ENCODE measurements around the gene PKN1. TPM values are rescaled to one million over a fixed set of nuclear protein-coding genes. Genes with fewer than 3 reads are reported as not detected.

PKN1 gene
- total RNA-seq, 3 donors from 2014 or later: 171 to 213 (median 197) TPM

DNA sequence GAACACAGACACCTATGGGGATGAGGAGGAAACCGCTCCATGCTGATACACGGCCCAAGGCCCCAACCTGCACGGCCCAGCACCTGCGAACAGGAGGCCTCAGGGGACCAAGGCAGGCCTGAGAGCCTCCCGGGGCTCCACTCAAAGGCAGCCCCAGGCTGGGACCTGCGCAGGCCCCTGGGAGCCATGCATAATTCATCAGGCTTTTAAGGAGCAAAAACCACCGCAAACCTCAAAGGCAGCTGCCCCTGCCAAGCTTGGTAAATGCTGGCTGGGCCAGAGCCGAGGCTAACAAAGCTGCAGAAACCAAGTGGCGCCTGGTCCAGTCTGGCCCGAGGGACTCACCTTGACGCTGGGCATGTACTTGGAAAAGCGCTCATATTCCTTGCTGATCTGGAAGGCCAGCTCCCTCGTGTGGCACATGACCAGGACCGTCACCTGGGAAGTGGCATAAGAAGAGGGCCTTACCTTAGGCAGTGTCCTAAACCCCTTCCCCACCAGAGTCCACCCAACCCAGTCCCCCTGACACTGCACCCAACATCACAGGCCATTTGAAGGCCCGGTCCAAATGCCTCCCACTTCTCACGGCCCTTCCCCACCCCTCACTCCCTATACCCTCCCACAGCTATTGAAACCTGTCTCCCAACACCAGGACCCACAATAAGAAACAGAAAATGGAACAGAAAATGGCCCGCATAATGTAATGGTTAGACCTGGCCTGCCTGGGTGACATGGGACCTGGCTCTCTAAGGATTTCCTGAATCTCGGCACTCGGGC, 21.8 kb upstream of the PKN1 start:
- Mint-ChIP-seq H3K27me3 (ENCODE audit: low read depth) (no peaks in the 10 kb centered on the region), H3K4me1 (ENCODE audit: low read depth) (peaks cover 64% of the 10 kb centered on the region), H3K9me3 (no peaks in the 10 kb centered on the region), H3K4me3 (no peak overlapping the region), H3K36me3 (ENCODE audit: insufficient read depth) (peaks cover 52% of the 10 kb centered on the region)
- ATAC-seq (no peak), DNase-seq (no peak)

DNA sequence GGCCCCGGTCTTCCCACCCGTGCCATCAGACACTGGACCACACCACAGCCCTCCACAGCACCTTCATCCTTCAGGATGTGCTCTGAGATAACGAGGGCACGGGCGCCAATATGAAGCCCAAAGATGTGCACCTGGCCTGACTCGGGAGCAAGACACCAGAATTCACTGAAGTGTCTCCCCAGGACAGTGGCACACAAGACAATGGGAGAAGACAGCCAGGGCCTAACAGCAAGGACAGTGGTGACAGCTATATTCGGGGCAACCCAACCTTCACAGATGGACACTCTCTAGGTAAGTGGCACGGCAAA, 21.2 kb upstream of the PKN1 start:
- Mint-ChIP-seq H3K9me3 (no peaks in the 10 kb centered on the region), H3K27me3 (ENCODE audit: low read depth) (no peaks in the 10 kb centered on the region), H3K36me3 (ENCODE audit: insufficient read depth) (peaks cover 55% of the 10 kb centered on the region), H3K4me3 (no peak overlapping the region), H3K4me1 (ENCODE audit: low read depth) (peaks cover 67% of the 10 kb centered on the region)
- DNase-seq (no peak), ATAC-seq (no peak)

- Mint-ChIP-seq H3K9me3 (no peaks in the 10 kb centered on the region), H3K4me3 (no peak overlapping the region), H3K27me3 (ENCODE audit: low read depth) (no peaks in the 10 kb centered on the region), H3K36me3 (ENCODE audit: insufficient read depth) (peaks cover 56% of the 10 kb centered on the region), H3K4me1 (ENCODE audit: low read depth) (peaks cover 71% of the 10 kb centered on the region)
- ATAC-seq (no peak), DNase-seq (no peak)
Observed at GRCh38 chr19:14412324-14412995, 20.6 kb upstream of the PKN1 start.

DNA sequence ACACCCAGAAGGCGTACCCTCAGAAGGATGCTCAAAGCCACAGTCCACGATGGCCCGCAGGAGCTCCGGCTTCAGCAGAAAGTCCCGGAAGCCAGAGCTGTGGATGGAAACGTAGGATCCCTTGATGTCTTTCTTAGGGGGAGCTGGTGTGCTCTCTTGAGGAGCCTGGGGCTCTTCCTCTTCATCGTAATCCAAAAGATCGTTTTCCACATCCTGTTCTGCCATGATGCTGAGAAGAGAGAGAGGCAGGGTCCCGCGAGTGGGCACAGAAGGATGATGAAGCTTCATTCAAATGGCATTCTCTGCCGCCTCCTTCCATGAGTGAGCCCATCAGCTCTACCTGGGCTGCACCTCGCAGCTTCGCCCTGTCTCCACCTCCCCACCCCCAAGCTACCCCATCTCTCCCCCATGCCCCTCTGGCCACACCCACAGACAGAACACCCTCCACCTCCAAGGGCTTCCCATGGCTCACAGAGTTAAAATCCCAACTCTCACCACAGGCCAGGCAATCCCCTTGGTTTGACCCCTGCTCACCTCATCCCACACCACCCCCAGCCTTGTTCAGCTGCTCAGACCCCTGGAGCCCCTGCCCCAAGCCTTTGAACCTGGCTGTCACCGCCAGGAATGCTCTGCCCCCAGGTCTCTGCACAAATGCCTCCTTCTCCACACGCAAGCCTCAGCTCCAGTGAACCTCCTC, 20.0 kb upstream of the PKN1 start:
- no peak for ATAC-seq
- Mint-ChIP-seq H3K4me3 (peak overlapping the region; percentile 29), H3K36me3 (ENCODE audit: insufficient read depth) (peaks cover 55% of the 10 kb centered on the region), H3K4me1 (ENCODE audit: low read depth) (peaks cover 69% of the 10 kb centered on the region), H3K9me3 (no peaks in the 10 kb centered on the region), H3K27me3 (ENCODE audit: low read depth) (no peaks in the 10 kb centered on the region)
- no peak for DNase-seq

- Mint-ChIP-seq H3K27me3 (ENCODE audit: low read depth) (no peaks in the 10 kb centered on the region), H3K4me3 (peak overlapping the region; percentile 21), H3K4me1 (ENCODE audit: low read depth) (peaks cover 65% of the 10 kb centered on the region), H3K9me3 (no peaks in the 10 kb centered on the region), H3K36me3 (ENCODE audit: insufficient read depth) (peaks cover 51% of the 10 kb centered on the region)
- DNase-seq (no peak), ATAC-seq (no peak)
Observed at GRCh38 chr19:14413693-14414181, 19.4 kb upstream of the PKN1 start.

DNA sequence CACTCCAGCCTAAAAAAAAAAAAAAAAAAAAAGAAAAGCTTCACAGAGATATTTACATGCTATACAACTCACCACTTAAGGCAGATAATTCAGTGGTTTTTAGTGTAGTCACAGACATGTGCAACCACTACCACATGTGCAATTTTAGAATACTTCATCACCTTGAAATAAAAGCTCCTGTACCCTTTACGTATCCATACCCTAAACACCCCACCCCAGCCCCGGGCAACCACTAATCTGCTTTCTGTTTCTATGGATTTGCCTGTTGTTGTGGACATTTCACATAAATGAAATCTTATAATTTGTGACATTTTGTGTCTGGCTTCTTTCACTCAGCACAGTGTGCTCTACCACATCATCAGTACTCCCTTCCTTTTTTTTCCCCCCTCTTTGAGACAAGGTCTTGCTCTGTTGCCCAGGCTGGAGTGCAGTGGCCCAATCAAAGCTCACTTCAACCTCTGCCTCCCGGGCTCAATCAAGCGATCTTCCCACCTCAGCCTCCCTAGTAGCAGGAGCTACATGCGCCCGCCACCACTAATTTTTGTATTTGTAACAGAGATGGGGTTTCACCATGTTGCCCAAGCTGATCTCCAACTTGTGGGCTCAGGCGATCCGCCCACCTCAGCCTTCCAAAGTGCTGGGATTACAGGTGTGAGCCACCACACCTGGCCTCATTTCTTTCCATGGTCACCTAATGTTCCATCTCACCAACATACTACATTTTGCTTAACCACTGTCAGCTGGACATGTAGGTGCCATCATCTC, 18.0 kb upstream of the PKN1 start:
- DNase-seq: no peak
- ATAC-seq: no peak
- peaks cover 59% of the 10 kb centered on the region for H3K4me1 Mint-ChIP-seq (ENCODE audit: low read depth)
- H3K27me3 Mint-ChIP-seq (ENCODE audit: low read depth): no peaks in the 10 kb centered on the region
- H3K36me3 Mint-ChIP-seq (ENCODE audit: insufficient read depth): peaks cover 43% of the 10 kb centered on the region
- no peaks in the 10 kb centered on the region for H3K9me3 Mint-ChIP-seq
- H3K4me3 Mint-ChIP-seq: peak overlapping the region; percentile 94

DNA sequence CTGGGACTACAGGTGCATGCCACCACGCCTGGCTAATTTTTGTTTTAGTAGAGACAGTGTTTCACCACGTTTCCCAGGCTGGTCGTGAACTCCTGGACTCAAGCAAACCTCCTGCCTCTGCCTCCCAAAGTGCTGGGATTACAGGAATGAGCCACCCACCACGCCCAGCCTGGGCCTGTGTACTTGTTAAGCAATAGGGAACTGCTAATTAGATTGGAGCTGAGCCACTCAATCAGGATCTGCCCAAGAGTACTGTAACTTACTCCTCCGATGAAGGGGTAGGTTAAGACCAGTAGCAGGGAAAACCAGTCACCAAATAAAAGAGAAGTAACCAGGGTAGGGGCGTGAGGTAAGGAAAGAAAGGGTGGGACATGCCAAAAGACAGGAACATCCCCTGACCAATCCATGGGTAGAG, 16.3 kb upstream of the PKN1 start:
- peaks cover 33% of the 10 kb centered on the region for H3K36me3 Mint-ChIP-seq (ENCODE audit: insufficient read depth)
- DNase-seq: no peak
- H3K27me3 Mint-ChIP-seq (ENCODE audit: low read depth): no peaks in the 10 kb centered on the region
- ATAC-seq: no peak
- peaks cover 51% of the 10 kb centered on the region for H3K4me1 Mint-ChIP-seq (ENCODE audit: low read depth)
- H3K4me3 Mint-ChIP-seq: peak overlapping the region; percentile 94
- H3K9me3 Mint-ChIP-seq: no peaks in the 10 kb centered on the region

DNA sequence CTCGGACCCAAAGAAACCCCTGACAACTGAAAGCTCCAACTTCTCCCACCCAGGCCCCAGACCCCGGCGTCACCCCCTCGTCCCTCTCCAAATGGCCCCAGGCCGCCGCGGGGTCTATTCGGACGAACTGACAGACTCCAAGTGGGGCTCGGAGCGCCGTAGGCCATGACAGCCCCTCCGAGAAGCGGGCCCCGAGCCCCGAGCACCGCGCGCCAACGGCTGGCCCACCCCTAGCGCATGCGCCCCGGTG, 14.3 kb upstream of the PKN1 start:
- H3K4me3 Mint-ChIP-seq: peak overlapping the region; percentile 94
- no peaks in the 10 kb centered on the region for H3K27me3 Mint-ChIP-seq (ENCODE audit: low read depth)
- H3K4me1 Mint-ChIP-seq (ENCODE audit: low read depth): peaks cover 34% of the 10 kb centered on the region
- DNase-seq (no peak), ATAC-seq (peak; percentile 70 to 73)
- peaks cover 23% of the 10 kb centered on the region for H3K36me3 Mint-ChIP-seq (ENCODE audit: insufficient read depth)
- no peaks in the 10 kb centered on the region for H3K9me3 Mint-ChIP-seq

DNA sequence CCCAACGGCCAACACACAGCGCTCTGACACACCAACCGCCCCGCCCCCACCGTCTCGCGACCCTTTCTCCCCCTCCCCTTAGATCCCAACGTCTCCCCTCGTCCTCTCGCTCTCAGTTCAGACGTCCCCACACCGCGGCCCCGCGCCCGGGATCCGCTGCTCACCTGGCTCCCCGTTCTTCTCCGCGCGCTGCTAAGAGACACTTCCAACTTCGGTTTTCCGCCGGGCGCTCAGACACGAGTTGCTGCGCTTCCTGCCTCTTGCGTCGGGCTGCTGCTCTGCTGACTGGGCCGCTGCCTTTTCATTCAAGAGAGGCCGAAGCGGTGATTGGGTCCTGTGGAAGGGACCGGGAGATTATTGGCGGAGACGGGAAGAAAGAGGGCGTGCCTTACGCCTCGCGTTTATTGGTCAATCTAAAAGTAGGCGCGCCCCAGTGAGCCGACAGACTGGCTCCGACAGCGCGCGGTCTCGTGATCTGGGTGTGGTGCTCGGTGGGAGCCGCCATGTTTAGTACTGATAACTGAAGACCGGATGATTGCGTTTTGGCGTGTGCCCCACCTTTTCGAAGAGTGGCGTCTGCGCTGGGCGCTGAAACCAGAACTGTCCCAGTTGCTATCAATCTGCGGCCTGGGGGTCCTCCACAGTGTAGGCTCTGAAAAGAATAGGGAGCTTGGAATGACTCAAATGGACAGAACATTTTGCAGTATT, 13.8 kb upstream of the PKN1 start, which contains the start of gene DDX39A:
TSS of gene DDX39A (minus strand) at position 236 of the 708 bp plus-strand sequence. CDS start 6,121 bp downstream, outside the sequence.
- Mint-ChIP-seq H3K9me3 (no peaks in the 10 kb centered on the region), H3K27me3 (ENCODE audit: low read depth) (no peaks in the 10 kb centered on the region), H3K36me3 (ENCODE audit: insufficient read depth) (peaks cover 22% of the 10 kb centered on the region), H3K4me3 (peak within 1 kb of the TSS; percentile 94), H3K4me1 (ENCODE audit: low read depth) (peaks cover 30% of the 10 kb centered on the region)
- ATAC-seq: peak; percentile 93 to 95
- peak; percentile 94 for DNase-seq

- DNase-seq (no peak), ATAC-seq (no peak)
- Mint-ChIP-seq H3K4me1 (ENCODE audit: low read depth) (peaks cover 2% of the 10 kb centered on the region), H3K4me3 (no peak overlapping the region), H3K27me3 (ENCODE audit: low read depth) (no peaks in the 10 kb centered on the region), H3K36me3 (ENCODE audit: insufficient read depth) (no peaks in the 10 kb centered on the region), H3K9me3 (no peaks in the 10 kb centered on the region)
Observed at GRCh38 chr19:14425696-14426138, 7.4 kb upstream of the PKN1 start.

DNA sequence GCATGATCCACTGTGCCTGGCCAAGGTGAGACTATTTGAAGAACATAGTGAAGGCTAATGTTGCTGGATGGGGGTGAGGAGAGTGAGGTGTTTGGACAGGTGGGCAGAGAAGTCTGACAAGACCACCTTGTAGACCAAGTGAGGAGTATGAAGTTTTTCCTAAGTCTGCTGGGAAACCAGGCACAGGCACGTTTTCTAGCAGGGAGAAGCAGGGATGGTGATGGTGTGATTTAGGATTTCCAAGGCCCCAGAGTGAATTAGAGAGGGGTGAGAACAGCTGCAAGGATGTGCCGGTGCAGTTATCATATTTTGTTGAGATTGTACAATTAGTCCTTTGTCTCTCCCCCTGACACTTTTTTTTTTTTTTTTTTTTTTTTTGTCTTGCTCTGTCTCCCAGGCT, 5.6 kb upstream of the PKN1 start:
- no peak overlapping the region for H3K4me3 Mint-ChIP-seq
- ATAC-seq: no peak

DNA sequence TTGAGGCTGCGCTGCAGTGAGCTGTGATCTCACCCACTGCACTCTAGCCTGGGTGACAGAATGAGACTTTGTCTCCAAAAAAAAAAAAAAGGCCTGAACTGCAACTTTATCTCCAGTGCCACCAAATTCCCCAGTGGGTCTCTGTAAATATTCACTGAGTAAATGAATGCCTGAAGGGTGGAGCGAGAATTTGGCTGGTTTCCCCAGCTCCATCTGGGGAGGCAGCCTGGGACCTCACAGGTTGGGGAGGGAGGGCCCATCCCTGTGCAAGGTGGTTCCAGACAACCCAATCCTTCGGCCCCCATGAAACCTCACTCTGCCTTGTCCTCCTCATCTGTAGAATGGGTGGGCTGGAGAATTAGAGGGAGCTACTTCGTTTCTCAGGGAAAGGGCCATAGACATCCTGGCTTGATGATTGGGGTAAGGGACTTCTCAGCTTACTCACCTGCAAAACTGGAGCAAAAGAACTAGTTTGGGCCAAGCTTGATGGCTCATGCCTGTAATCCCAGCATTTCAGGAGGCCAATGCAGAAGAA, 4.2 kb upstream of the PKN1 start:
- ATAC-seq: no peak
- DNase-seq: no peak
- no peaks in the 10 kb centered on the region for H3K36me3 Mint-ChIP-seq (ENCODE audit: insufficient read depth)
- H3K4me1 Mint-ChIP-seq (ENCODE audit: low read depth): peaks cover 13% of the 10 kb centered on the region
- no peaks in the 10 kb centered on the region for H3K9me3 Mint-ChIP-seq
- H3K4me3 Mint-ChIP-seq: no peak overlapping the region
- no peaks in the 10 kb centered on the region for H3K27me3 Mint-ChIP-seq (ENCODE audit: low read depth)

More for the DNA sequence above, 5.6 kb upstream of the PKN1 start:
- Mint-ChIP-seq H3K4me1 (ENCODE audit: low read depth) (peaks cover 11% of the 10 kb centered on the region), H3K9me3 (no peaks in the 10 kb centered on the region), H3K27me3 (ENCODE audit: low read depth) (no peaks in the 10 kb centered on the region), H3K36me3 (ENCODE audit: insufficient read depth) (no peaks in the 10 kb centered on the region)
- no peak for DNase-seq

DNA sequence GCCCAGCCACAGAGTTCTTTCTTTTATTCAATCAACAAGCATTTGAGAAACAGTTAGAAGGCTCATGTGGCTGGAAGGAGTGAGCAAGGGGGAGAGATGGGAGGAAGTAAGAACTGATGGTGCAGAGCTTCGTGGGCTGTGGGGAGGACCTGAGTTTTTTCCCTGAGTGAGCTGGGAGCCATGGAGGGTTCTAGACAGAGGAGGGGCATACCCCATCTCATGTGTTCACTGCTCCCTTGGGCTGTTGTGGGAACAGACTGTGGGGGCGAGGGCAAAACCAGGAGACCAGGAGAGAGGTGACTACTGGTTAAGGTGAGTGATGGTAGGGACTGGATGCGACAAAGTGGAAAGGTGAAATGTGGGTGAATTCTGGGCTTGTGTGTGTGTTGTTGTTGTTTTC, 2.4 kb upstream of the PKN1 start:
- Mint-ChIP-seq H3K4me3 (peak overlapping the region; percentile 20), H3K9me3 (no peaks in the 10 kb centered on the region), H3K4me1 (ENCODE audit: low read depth) (peaks cover 27% of the 10 kb centered on the region), H3K36me3 (ENCODE audit: insufficient read depth) (no peaks in the 10 kb centered on the region), H3K27me3 (ENCODE audit: low read depth) (no peaks in the 10 kb centered on the region)
- DNase-seq: no peak
- ATAC-seq: no peak

Data from activated T-cell treated with anti-CD3 and anti-CD28 coated beads, Interleukin-2, amount 50 U/mL, for 4 hours (primary cell).